Activated T-helper 17 cell treated with anti-CD3 and anti-CD28 coated beads, Interleukin-2, amount 50 U/mL, for 72 hours (primary cell): ENCODE results near the gene CSNK1G3. TPM values are rescaled to one million over a fixed set of nuclear protein-coding genes. Genes with fewer than 3 reads are reported as not detected.

Experiments
- ATAC-seq: fragments of 150-1000 bp; cut with Tn5 transposase; replicated peaks from 2 replicates; pipeline ENCODE4 v1.10.0; 2021; ENCODE audit warnings: mild to moderate bottlenecking, moderate library complexity
- H3K27ac Mint-ChIP-seq: one replicate; pipeline ENCODE4 v1.8.0; 2022; ENCODE audit warnings: mixed read lengths
- H3K27me3 Mint-ChIP-seq: one replicate; pipeline ENCODE4 v1.8.0; 2022; ENCODE audit warnings: mixed read lengths
- H3K36me3 Mint-ChIP-seq: one replicate; pipeline ENCODE4 v1.8.0; 2022; ENCODE audit warnings: low read depth, mild to moderate bottlenecking, mixed read lengths
- H3K4me1 Mint-ChIP-seq: one replicate; pipeline ENCODE4 v1.8.0; 2022; ENCODE audit warnings: mixed read lengths
- H3K4me3 Mint-ChIP-seq: one replicate; pipeline ENCODE4 v1.8.0; 2022; ENCODE audit warnings: mild to moderate bottlenecking, mixed read lengths
- H3K9me3 Mint-ChIP-seq: one replicate; pipeline ENCODE4 v1.8.0; 2022; ENCODE audit warnings: mixed read lengths
- total RNA-seq, 2 donors: library from RNA; stranded (reverse); gene quantifications; one replicate each; pipeline ENCODE4 v1.2.3, GENCODE V29; 2022

The CSNK1G3 gene
- total RNA-seq, 2 donors from 2014 or later: 27.6 to 39.5 TPM

DNA sequence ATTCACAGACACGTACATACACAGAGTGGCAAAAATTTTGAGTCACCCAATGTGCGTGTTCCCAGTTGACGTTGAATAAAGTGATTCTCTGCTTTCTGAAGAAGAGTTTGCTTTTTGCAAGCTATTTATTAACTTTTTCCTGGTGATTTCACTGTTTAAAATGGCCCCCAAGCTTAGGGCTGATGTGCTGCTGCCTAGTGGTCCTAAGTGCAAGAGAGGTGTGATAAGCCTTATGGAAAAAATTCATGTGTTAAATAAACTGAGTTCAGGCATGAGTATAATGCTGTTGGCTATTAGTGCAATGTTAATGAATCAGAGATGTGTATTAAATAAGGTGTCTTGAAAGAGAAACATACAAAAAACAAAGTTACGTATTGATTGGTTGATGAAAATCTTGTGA lies 16.9 kb downstream of the CSNK1G3 start:
- Mint-ChIP-seq H3K9me3 (no peaks in the 10 kb centered on the region), H3K27ac (no peak overlapping the region), H3K27me3 (no peaks in the 10 kb centered on the region), H3K4me3 (no peak overlapping the region), H3K4me1 (peaks cover 17% of the 10 kb centered on the region), H3K36me3 (no peaks in the 10 kb centered on the region)
- no peak for ATAC-seq

DNA sequence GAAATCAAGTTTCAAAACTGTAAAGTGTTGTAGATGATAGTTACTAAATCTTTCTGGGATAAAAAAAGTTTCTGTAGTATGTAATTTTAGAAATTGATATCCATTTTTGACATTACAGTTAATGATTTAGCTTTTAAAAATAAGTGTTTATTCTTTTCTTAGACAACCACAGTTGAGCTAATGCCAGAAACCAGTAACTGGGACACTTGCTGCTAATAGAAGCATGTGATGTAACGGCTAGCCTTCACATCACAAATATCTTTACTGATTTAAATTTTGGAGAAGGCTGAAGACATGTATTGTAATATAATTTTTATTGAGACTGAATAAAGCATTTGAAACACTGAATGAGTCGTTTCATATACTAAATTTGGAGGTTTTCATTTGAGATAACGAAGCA lies 18.8 kb downstream of the CSNK1G3 start:
- no peak overlapping the region for H3K4me3 Mint-ChIP-seq
- H3K9me3 Mint-ChIP-seq: no peaks in the 10 kb centered on the region
- H3K4me1 Mint-ChIP-seq: peaks cover 11% of the 10 kb centered on the region
- H3K36me3 Mint-ChIP-seq: peaks cover under 1% of the 10 kb centered on the region
- H3K27me3 Mint-ChIP-seq: no peaks in the 10 kb centered on the region
- no peak overlapping the region for H3K27ac Mint-ChIP-seq
- no peak for ATAC-seq

DNA sequence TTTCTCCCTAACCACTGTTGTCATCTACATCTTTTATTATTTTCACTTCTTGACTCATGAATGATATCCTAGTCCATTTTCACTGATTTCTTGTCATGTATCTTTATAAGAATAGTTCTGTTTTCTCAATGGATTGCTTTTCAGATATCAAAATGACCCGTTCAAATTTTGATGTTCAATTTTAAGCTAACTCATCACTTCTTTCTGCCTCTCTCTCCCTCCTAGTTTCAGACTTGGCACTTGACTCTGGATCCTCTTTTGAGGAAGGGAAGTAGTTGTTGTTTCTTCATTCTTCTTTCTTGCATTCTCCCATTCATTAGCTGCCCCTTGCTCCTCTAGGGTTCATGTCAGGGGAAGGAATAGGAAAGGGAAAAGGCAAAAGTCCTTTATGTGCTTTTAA lies 23.7 kb downstream of the CSNK1G3 start:
- Mint-ChIP-seq H3K27me3 (no peaks in the 10 kb centered on the region), H3K36me3 (peaks cover 4% of the 10 kb centered on the region), H3K4me1 (peaks cover 18% of the 10 kb centered on the region), H3K27ac (no peak overlapping the region), H3K9me3 (no peaks in the 10 kb centered on the region), H3K4me3 (no peak overlapping the region)
- ATAC-seq: no peak

DNA sequence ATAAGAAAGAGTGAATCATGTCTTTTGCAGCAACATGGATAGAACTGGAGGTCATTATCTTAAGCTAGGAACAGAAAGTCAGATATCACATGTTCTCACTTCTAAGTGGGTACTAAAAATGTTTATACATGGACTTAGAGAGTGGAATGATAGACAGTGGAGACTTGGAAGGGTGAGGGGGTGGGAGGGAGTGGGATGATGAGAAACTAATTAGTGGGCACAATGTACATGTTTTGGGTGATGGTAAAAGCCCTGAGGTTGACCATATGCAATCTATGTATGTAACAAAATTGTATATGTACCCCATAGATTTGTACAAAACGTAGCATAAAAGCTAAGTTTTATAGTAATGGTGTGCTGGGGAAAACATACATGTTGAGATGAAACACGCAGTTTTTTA lies 25.3 kb downstream of the CSNK1G3 start:
- peaks cover 18% of the 10 kb centered on the region for H3K4me1 Mint-ChIP-seq
- H3K36me3 Mint-ChIP-seq: peaks cover 4% of the 10 kb centered on the region
- no peak overlapping the region for H3K27ac Mint-ChIP-seq
- H3K9me3 Mint-ChIP-seq: no peaks in the 10 kb centered on the region
- H3K27me3 Mint-ChIP-seq: no peaks in the 10 kb centered on the region
- ATAC-seq: no peak
- no peak overlapping the region for H3K4me3 Mint-ChIP-seq

DNA sequence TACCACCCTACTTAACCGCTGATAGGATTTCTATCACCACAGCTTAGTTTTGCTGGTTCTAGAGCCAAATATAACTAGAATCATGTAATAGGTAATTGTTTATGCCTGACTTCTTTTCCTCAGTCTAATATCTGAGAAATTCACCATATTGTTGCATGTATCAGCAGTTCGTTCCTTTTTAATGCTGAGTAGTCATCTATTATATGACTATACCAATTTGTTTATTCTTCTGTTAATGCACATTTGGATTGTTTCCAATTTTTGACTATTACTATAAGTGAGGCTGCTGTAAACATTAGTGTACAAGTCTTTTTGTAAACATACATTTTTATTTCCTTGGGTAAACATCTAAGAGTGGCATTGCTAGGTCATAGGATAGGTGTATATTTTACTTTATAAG lies 25.9 kb downstream of the CSNK1G3 start:
- Mint-ChIP-seq H3K36me3 (peaks cover 4% of the 10 kb centered on the region), H3K4me1 (peaks cover 21% of the 10 kb centered on the region), H3K27me3 (no peaks in the 10 kb centered on the region), H3K27ac (no peak overlapping the region), H3K9me3 (no peaks in the 10 kb centered on the region), H3K4me3 (no peak overlapping the region)
- no peak for ATAC-seq

DNA sequence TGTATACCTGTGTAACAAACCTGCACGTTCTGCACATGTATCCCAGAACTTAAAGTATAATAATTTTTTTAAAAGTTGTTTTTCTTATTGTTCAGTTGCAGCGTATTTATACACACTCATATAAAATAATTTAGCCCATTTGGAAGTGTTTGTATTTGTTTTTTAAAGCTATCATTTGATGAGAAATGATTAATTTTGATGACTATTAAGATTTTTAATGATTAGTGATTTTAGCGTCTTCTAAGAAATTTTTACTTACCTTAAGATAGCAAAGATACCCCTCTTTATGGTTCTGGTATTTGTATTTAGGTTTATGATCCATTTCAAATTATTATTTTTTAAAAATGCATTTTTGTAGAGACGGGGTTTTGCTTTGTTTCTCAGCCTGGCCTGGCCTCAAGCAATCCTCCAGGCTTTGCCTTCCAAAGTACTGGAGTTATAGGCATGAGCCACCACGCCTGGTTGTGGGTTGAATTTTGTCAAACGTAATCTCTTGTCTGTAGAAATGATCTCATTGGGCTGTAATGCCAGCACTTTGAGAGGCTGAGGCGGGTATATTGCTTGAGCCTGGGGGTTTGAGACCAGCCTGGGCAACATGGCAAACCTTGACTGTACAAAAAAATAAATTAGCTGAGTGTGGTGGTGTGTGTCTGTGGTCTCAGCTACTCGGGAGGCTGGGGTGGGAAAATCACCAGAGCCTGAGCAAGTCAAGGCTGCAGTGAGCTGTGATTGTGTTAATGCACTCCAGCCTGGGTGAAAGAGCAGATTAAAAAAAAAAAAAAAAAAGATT lies 26.9 kb downstream of the CSNK1G3 start:
- Mint-ChIP-seq H3K4me3 (no peak overlapping the region), H3K4me1 (peaks cover 21% of the 10 kb centered on the region), H3K9me3 (no peaks in the 10 kb centered on the region), H3K27ac (no peak overlapping the region), H3K36me3 (peaks cover 4% of the 10 kb centered on the region), H3K27me3 (no peaks in the 10 kb centered on the region)
- no peak for ATAC-seq

DNA sequence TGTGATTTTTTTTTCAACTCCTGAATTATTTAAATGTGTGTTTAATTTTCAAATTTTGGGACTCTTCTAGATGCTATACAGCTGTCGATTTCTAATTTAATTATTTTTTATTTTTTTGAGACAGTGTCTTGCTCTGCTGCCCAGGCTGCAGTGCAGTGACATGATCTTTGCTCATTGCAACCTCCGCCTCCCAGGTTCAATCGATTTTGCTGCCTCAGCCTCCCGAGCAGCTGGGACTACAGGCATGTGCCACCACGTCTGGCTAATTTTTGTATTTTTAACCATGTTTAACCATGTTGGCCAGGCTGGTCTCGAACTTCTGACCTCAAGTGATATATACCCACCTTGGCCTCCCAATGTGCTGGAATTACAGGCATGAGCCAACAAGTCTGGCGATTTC lies 28.6 kb downstream of the CSNK1G3 start:
- Mint-ChIP-seq H3K27ac (no peak overlapping the region), H3K4me1 (peaks cover 21% of the 10 kb centered on the region), H3K27me3 (no peaks in the 10 kb centered on the region), H3K36me3 (peaks cover 8% of the 10 kb centered on the region), H3K9me3 (no peaks in the 10 kb centered on the region), H3K4me3 (no peak overlapping the region)
- ATAC-seq: no peak

DNA sequence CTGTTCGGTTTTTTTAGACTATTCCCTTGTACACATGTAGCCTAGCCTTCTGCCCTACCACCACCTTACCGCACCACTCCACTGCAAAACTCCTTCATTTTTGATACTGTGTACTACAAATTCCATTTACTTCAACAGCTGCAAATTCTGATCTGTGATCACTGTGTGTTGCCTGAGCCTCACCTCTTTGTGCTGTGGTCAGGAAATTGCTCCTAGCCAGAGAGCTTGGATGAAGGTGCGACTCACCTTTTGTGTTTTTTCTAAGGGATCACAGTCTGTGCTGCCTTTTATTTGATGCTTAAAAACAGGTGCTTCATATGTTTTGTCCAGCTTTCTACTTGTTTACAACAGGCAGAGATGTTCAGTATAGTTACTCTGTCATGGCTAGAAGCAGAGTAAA lies 31.5 kb downstream of the CSNK1G3 start:
- no peak for ATAC-seq

DNA sequence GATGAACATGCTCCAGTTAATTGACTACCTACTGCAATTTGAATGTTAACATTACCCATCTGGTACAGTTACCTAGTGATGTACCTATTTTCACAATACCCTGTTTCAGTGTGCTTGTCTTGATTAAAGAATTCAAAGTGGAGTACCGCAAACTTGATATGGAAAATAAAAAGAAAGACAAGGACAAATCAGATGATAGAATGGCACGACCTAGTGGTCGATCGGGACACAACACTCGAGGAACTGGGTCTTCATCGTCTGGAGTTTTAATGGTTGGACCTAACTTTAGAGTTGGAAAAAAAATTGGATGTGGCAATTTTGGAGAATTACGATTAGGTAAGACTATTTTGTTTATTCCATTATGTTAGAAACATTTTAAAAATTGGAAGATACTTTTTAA lies 33.5 kb downstream of the CSNK1G3 start:
- Mint-ChIP-seq H3K4me3 (no peak overlapping the region), H3K9me3 (no peaks in the 10 kb centered on the region), H3K4me1 (peaks cover 20% of the 10 kb centered on the region), H3K27ac (no peak overlapping the region), H3K27me3 (no peaks in the 10 kb centered on the region), H3K36me3 (peaks cover 28% of the 10 kb centered on the region)
- ATAC-seq: no peak

More for the DNA sequence above, 31.5 kb downstream of the CSNK1G3 start:
- no peaks in the 10 kb centered on the region for H3K9me3 Mint-ChIP-seq
- no peak overlapping the region for H3K4me3 Mint-ChIP-seq
- peaks cover 21% of the 10 kb centered on the region for H3K36me3 Mint-ChIP-seq
- H3K27me3 Mint-ChIP-seq: no peaks in the 10 kb centered on the region
- peaks cover 13% of the 10 kb centered on the region for H3K4me1 Mint-ChIP-seq
- peak overlapping the region; percentile 12 for H3K27ac Mint-ChIP-seq

DNA sequence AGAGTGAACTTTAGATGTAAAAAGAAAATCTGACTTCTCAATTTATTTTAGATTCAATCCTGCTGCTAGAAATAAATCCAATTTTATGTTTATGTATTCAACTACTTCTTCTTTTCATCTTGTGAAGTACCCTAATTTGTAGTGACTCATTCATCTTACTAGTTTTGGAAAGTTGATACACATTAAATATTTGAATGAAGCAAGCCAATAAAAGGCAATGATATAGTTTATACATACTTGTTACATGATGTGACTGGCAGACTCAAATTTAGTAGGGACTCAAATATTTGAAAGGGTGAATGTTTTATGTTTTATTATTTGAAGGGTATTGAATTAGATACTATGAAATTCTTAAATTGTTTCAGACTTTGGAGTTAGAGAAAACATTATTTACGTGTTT lies 34.7 kb downstream of the CSNK1G3 start:
- no peak for ATAC-seq
- H3K4me3 Mint-ChIP-seq: no peak overlapping the region
- H3K4me1 Mint-ChIP-seq: peaks cover 20% of the 10 kb centered on the region
- no peaks in the 10 kb centered on the region for H3K9me3 Mint-ChIP-seq
- H3K36me3 Mint-ChIP-seq: peaks cover 32% of the 10 kb centered on the region
- H3K27ac Mint-ChIP-seq: no peak overlapping the region
- H3K27me3 Mint-ChIP-seq: no peaks in the 10 kb centered on the region

DNA sequence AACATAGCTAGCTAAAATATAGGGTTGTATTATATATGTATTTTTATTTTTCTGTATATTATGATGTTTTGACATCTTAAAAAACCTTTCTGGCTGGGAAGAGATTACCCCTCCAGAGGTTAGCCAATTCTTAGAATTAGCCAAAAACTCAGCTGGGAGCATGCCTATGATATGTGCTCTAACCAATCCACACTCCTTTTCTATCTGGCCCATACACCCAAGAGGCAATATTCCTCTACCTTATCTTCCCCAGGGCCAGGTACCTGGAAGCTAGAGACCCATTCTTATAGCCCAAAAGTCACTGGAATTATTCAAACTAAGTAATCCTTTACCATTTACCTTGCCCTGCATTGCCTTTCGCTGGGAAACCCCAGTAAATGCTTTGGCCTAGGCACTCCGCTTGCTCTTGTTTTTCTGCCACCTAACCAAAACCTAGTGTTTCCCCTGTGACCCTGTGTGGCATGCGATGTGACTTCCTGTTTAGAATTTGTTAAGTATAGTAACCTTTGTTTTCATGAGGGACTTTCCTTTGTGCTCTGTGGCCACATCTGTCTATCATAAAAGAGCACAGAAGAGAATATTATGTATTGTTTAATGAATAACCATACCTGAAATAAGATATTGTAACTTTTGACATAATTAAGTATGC lies 37.4 kb downstream of the CSNK1G3 start:
- peak; percentile 99 for ATAC-seq
- H3K36me3 Mint-ChIP-seq: peaks cover 37% of the 10 kb centered on the region
- H3K4me1 Mint-ChIP-seq: peaks cover 16% of the 10 kb centered on the region
- peak overlapping the region; percentile 80 for H3K27ac Mint-ChIP-seq
- peak overlapping the region; percentile 60 for H3K4me3 Mint-ChIP-seq
- H3K9me3 Mint-ChIP-seq: no peaks in the 10 kb centered on the region
- H3K27me3 Mint-ChIP-seq: no peaks in the 10 kb centered on the region

DNA sequence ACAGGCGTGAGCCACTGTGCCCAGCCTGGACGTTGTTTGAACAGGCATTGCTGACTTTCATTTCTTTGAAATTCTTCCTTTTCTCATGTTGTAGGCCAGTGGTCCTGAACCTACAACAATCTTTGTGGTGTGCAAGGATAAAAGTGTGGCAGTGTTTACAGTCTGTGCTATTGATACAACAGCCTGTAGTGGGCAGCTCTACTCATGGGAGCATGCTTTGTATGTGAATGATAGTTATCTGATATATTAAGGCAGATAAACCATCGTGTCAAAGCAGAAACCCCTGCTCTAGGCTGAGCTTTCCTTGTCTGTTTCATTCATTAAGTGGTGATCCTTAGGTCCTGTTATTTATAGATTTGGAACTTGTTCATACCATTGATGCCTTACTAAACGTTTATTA lies 42.6 kb downstream of the CSNK1G3 start:
- no peak overlapping the region for H3K27ac Mint-ChIP-seq
- no peak overlapping the region for H3K4me3 Mint-ChIP-seq
- peaks cover 54% of the 10 kb centered on the region for H3K36me3 Mint-ChIP-seq
- peaks cover 15% of the 10 kb centered on the region for H3K4me1 Mint-ChIP-seq
- H3K27me3 Mint-ChIP-seq: no peaks in the 10 kb centered on the region
- H3K9me3 Mint-ChIP-seq: no peaks in the 10 kb centered on the region
- ATAC-seq: no peak

DNA sequence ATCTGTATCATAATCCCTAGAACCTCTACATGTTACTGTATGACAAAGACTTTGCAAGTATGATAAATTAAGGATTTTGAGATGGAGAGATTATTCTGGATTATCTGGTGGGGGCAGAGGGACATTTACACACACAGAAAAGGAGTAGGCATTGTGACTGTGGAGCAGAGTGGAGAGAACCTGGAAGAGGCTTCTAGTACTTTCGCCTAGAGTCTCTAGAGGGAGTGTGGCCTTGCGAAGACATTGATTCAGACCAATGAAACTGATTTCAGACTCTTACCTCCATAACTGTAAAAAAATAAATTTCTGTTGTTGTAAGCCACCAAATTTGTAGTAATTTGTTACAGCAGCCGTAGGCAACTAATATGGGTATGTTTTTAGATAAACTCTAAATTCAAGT lies 45.9 kb downstream of the CSNK1G3 start:
- H3K9me3 Mint-ChIP-seq: no peaks in the 10 kb centered on the region
- peak overlapping the region; percentile 1 for H3K27ac Mint-ChIP-seq
- H3K4me3 Mint-ChIP-seq: no peak overlapping the region
- peaks cover 13% of the 10 kb centered on the region for H3K4me1 Mint-ChIP-seq
- no peak for ATAC-seq
- no peaks in the 10 kb centered on the region for H3K27me3 Mint-ChIP-seq
- peaks cover 58% of the 10 kb centered on the region for H3K36me3 Mint-ChIP-seq

DNA sequence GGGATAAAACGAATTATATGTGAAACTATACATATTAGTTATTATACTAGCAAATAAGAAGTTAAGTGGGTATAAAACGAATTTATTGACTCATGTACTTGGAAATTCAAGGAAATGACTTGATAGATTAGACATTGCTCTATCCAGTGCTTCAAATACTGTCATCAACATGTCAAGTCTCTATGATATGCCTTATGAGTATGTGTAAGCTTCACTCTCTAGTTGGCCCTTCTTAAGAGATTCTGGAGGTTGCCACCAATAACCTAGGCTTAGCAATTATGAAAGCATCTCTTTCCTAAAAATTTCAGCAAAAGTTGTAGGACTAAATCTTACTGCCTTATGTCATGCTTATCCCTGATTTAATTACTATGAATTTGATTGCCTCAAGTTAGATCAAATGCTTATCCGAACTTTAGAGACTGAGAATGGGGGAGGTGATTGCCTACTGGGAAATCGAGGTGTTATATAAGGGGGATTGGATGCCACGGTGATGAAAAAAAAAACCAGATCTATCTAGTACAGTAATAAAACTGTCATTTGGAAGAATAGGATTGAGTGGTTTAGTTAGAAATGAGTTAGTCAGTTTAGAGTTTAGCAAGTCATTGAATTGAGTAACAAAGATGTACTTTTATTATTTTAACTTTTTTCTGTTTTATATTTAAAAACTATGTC lies 46.9 kb downstream of the CSNK1G3 start:
- H3K4me1 Mint-ChIP-seq: peaks cover 13% of the 10 kb centered on the region
- H3K4me3 Mint-ChIP-seq: no peak overlapping the region
- H3K9me3 Mint-ChIP-seq: no peaks in the 10 kb centered on the region
- H3K27me3 Mint-ChIP-seq: no peaks in the 10 kb centered on the region
- ATAC-seq: peak; percentile 73
- no peak overlapping the region for H3K27ac Mint-ChIP-seq
- H3K36me3 Mint-ChIP-seq: peaks cover 57% of the 10 kb centered on the region

DNA sequence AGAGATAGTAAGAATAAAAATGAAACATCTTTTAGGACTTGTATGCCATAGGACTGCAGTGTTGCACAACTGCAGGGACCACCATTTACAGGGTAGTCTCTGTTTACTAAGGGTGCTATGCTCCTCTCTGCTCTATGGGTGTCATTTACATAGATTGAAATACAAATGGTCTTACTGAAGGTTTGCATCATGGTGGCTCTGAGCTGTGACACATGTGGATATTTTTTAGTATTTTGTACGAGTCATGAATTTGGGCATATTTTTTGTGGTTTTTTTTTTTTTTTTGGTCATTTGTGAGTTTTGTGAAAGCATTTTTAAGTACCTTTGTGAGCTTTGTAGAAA lies 47.4 kb downstream of the CSNK1G3 start:
- no peaks in the 10 kb centered on the region for H3K27me3 Mint-ChIP-seq
- H3K9me3 Mint-ChIP-seq: no peaks in the 10 kb centered on the region
- peaks cover 52% of the 10 kb centered on the region for H3K36me3 Mint-ChIP-seq
- peaks cover 13% of the 10 kb centered on the region for H3K4me1 Mint-ChIP-seq
- no peak overlapping the region for H3K4me3 Mint-ChIP-seq
- ATAC-seq: peak; percentile 66
- no peak overlapping the region for H3K27ac Mint-ChIP-seq
